ENCODE data around the gene SLC34A2. TPM values are rescaled to one million over a fixed set of nuclear protein-coding genes. Genes with fewer than 3 reads are reported as not detected.

The SLC34A2 gene
- total and polyA plus RNA-seq, 7 donors, result under 0.01 to 0.44 (median 0.17) TPM

DNA sequence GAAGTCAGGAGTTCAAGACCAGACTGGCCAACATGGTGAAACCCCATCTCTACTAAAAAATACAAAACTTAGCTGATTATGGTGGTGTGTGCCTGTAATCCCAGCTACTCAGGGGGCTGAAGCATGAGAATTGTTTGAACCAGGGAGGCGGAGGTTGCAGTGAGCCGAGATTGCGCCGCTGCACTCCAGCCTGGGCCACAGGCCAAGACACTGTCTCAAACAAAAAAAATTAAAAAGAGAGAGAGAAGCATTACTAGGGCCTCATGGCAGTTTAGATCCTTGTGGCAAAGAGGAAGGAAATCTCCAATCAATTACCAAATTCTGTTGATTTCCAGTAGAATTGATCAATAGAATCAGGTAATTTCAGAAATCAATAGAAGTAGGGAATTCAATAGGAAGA lies 16.8 kb upstream of the SLC34A2 start:
- ATAC-seq (no peak), DNase-seq (no peak)
- no peak overlapping the region for H3K4me3 ChIP-seq
- no peak overlapping the region for H3K27ac ChIP-seq
- intact Hi-C loops (cut with DNase I), result no loop called here
- no peaks in the 10 kb centered on the region for H3K27me3 ChIP-seq (ENCODE audit: insufficient read depth in 3 of 3, low read length in 2 of 3)
- H3K9me3 ChIP-seq, result no peaks in the 10 kb centered on the region
- TF ChIP-seq, protein P1, sequence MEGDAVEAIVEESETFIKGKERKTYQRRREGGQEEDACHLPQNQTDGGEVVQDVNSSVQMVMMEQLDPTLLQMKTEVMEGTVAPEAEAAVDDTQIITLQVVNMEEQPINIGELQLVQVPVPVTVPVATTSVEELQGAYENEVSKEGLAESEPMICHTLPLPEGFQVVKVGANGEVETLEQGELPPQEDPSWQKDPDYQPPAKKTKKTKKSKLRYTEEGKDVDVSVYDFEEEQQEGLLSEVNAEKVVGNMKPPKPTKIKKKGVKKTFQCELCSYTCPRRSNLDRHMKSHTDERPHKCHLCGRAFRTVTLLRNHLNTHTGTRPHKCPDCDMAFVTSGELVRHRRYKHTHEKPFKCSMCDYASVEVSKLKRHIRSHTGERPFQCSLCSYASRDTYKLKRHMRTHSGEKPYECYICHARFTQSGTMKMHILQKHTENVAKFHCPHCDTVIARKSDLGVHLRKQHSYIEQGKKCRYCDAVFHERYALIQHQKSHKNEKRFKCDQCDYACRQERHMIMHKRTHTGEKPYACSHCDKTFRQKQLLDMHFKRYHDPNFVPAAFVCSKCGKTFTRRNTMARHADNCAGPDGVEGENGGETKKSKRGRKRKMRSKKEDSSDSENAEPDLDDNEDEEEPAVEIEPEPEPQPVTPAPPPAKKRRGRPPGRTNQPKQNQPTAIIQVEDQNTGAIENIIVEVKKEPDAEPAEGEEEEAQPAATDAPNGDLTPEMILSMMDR (IDR thresholded peaks at IDR 0.05), result no peak
- 32 to 43% (median 37%) methylated on average over 4 of the region's 4 CpGs for WGBS, 3 donors
- no peaks in the 10 kb centered on the region for H3K4me1 ChIP-seq
- H3K36me3 ChIP-seq (ENCODE audit: insufficient read depth in 1 of 2, low read depth in 1 of 2), result no peaks in the 10 kb centered on the region

DNA sequence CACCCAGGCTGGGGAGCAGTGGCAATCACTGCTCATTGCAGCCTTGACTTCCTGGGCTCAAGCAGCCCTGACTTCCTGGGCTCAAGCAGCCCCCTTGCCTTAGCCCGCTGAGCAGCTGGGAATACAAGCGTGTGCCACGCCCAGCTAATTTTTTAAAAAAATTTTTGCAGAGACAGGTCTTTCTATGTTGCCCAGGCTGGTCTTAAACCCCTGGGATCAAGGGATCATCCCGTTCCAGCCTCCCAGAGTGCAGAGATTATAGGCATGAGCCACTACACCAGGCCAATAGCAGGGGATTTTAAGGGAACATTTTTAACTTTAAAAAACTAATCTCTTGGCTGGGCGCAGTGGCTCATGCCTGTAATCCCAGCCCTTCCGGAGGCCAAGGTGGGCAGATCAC lies 5.3 kb upstream of the SLC34A2 start:
- Histone ChIP-seq H3K36me3 (ENCODE audit: insufficient read depth in 1 of 2, low read depth in 1 of 2) (no peaks in the 10 kb centered on the region), H3K9me3 (no peaks in the 10 kb centered on the region), H3K4me1 (no peaks in the 10 kb centered on the region), H3K27me3 (ENCODE audit: insufficient read depth in 3 of 3, low read length in 2 of 3) (peaks cover 0 to 11% (median 7%) of the 10 kb centered on the region in 3 donors), H3K27ac (no peak overlapping the region), H3K4me3 (no peak overlapping the region)
- WGBS, 3 donors, result 51 to 64% (median 63%) methylated on average over 6 of the region's 6 CpGs
- ATAC-seq (no peak), DNase-seq (no peak)
- TF ChIP-seq, protein P1 (IDR thresholded peaks at IDR 0.05), result no peak
- intact Hi-C loops (cut with DNase I), result no loop called here

DNA sequence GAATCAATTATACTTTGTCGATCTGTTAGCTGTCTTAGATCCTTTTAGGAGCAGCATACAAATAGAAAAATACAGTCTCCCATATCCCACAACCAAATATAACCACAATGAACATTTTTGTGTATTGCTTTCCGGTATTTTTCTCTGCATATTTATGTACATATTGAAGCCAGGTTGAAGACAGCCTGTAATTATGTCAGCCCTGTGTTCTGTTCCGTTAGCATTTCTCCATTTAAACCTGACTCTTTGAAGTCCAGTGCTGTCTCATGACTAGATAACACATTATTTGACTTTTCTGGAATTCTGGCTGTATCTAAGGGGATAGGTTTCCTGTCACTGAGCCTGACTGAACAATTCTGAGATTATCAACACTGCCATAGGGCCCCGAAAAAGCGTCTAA lies 4.0 kb upstream of the SLC34A2 start:
- TF ChIP-seq, protein P1 (IDR thresholded peaks at IDR 0.05), result no peak
- WGBS, 3 donors, result 67 to 79% (median 79%) methylated on average over 5 of the region's 5 CpGs
- no peaks in the 10 kb centered on the region for H3K9me3 ChIP-seq
- DNase-seq (no peak), ATAC-seq (no peak)
- no peaks in the 10 kb centered on the region for H3K36me3 ChIP-seq (ENCODE audit: insufficient read depth in 1 of 2, low read depth in 1 of 2)
- intact Hi-C loops (cut with DNase I), result no loop called here
- H3K27ac ChIP-seq, result no peak overlapping the region
- no peak overlapping the region for H3K4me3 ChIP-seq
- H3K4me1 ChIP-seq, result no peaks in the 10 kb centered on the region
- peaks cover under 1 to 25% (median 11%) of the 10 kb centered on the region in 3 donors for H3K27me3 ChIP-seq (ENCODE audit: insufficient read depth in 3 of 3, low read length in 2 of 3)

DNA sequence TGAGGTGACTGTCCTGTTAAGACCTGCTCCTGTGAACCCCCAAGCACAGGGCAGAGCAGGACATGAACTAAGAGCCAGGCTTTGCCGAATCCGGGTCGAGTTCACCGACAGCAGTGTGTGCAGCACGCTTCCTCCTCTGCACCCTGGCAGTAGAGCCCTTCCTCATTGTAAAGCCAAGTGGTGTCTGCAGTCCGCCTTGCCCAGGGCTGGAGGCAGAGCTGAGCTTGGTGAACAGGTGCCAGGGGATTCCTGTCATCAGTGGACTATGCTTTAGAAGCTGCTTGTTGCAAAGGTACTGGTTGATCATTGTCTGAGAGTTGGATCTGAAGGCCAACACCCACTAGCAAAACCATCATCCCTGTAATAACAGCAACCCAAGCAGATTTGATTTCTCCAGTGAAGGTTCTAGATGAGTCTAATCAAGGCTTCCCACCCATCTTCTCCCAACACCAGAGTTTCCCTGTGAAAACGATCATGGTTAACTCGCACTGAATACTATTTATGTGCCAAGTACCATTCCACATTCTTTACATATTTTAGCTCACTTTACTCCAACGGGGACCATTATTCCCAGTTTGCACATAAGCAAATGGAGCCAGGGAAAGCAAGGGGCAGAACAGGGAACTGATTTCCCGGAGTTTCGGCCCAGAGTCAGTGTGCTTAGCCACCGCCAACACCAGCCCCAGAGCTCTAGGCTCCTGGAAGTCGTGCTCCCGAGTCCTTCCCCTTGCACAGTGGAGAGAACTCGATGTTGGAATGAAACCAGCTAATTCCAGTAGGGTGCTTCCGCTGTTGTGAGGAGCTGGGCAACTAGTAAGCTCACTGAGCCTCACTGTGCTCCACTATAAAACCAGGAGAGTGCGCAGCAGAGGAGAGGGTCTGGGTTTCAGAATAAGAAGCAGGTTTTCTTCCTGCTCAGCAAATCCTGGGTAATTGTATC lies 1.4 kb upstream of the SLC34A2 start:
- no peak overlapping the region for H3K4me3 ChIP-seq
- peaks cover 6 to 31% (median 11%) of the 10 kb centered on the region in 3 donors for H3K27me3 ChIP-seq (ENCODE audit: insufficient read depth in 3 of 3, low read length in 2 of 3)
- H3K4me1 ChIP-seq, result no peaks in the 10 kb centered on the region
- no peaks in the 10 kb centered on the region for H3K9me3 ChIP-seq
- DNase-seq (no peak), ATAC-seq (no peak)
- no peak overlapping the region for H3K27ac ChIP-seq
- TF ChIP-seq, protein P1 (IDR thresholded peaks at IDR 0.05), result no peak
- 41 to 48% (median 47%) methylated on average over 17 of the region's 17 CpGs for WGBS, 3 donors
- intact Hi-C loops (cut with DNase I), result no loop called here
- no peaks in the 10 kb centered on the region for H3K36me3 ChIP-seq (ENCODE audit: insufficient read depth in 1 of 2, low read depth in 1 of 2)
